GM12878 (cell line): ENCODE measurements around the gene OR4E2. TPM values are rescaled to one million over a fixed set of nuclear protein-coding genes. Genes with fewer than 3 reads are reported as not detected.
"Not testable (repeated sequence)": the region's sequence is repeated elsewhere in the genome, so short reads cannot be mapped to it uniquely, and the experiment has no call there.

Experiments
- ATAC-seq: fragments of 200-7000 bp; cut with Tn5 transposase; 3 replicates; pipeline ENCODE4 v1.9.1; 2020; ENCODE audit warnings: mild to moderate bottlenecking, moderate library complexity
- BruUV-seq: library from RNA; stranded (reverse); fragments of 400-500 nt; replicated peaks from 2 replicates; lab custom pipeline; 2021; lab: Mats Ljungman, UMichigan
- CTCF ChIA-PET: fragments of 300-600 bp; sonication (Branson Sonifier 250); formaldehyde crosslinking; extraction: SDS; loops from one replicate; lab custom pipeline; 2021; ENCODE audit warnings: inconsistent platforms; lab: Yijun Ruan, JAX
- POLR2A ChIA-PET: fragments of 350-600 bp; formaldehyde crosslinking; extraction: SDS; loops from one replicate; lab custom pipeline; 2021; ENCODE audit warnings: inconsistent platforms; lab: Charles Lee
- RAD21 ChIA-PET: fragments of 300-600 bp; sonication (Branson Sonifier 250); formaldehyde crosslinking; loops from one replicate; lab custom pipeline; 2023; ENCODE audit warnings: antibody characterized with exemption; ENCODE audit not compliant: unreplicated experiment; lab: Charles Lee
- SMC1A ChIA-PET: fragments of 300-600 bp; sonication (Branson Sonifier 250); formaldehyde crosslinking; loops from one replicate; lab custom pipeline; 2023; ENCODE audit not compliant: unreplicated experiment, uncharacterized antibody; lab: Charles Lee
- DNase-seq: peaks from one replicate; pipeline ENCODE4 v3.0.0-alpha.2; 2011; ENCODE audit warnings: low read depth, low spot score
- FAIRE-seq: peaks from 3 replicates; lab custom pipeline; 2011; peaks lifted over from hg19 to GRCh38; lab: Jason Lieb, UNC
- H2AFZ ChIP-seq: 2 replicates; pipeline ENCODE4 v1.6.0; 2011; ENCODE audit warnings: low read depth, low read length, control low read depth; ENCODE audit not compliant: control insufficient read depth
- H3K27ac ChIP-seq: 2 replicates; pipeline ENCODE4 v1.5.1; 2011; ENCODE audit warnings: control low read depth; ENCODE audit not compliant: control insufficient read depth, insufficient read depth
- H3K27me3 ChIP-seq, 2 experiments: replicated peaks in 1 of 2; 2 replicates each; pipeline versions ENCODE4 v1.6.0 to v1.6.1; 2011; ENCODE audit warnings: low read length in 1 of 2; ENCODE audit not compliant: control insufficient read depth in 2 of 2, insufficient read depth in 2 of 2
- H3K36me3 ChIP-seq, 2 experiments: 2 replicates each; pipeline ENCODE4 v1.5.1; 2011; ENCODE audit warnings: low read length in 1 of 2; ENCODE audit not compliant: control insufficient read depth in 2 of 2, insufficient read depth in 2 of 2
- H3K4me1 ChIP-seq: 2 replicates; pipeline ENCODE4 v1.6.1; 2011; ENCODE audit warnings: mild to moderate bottlenecking, low read length, moderate library complexity, mixed read lengths; ENCODE audit not compliant: control insufficient read depth, insufficient read depth
- H3K4me2 ChIP-seq: 2 replicates; pipeline ENCODE4 v1.6.0; 2011; ENCODE audit warnings: control low read depth; ENCODE audit not compliant: control insufficient read depth, insufficient read depth
- H3K4me3 ChIP-seq: fragments of 200-600 bp; sonication (generic); 2 replicates; pipeline ENCODE4 v1.5.1; 2016
- H3K79me2 ChIP-seq: 2 replicates; pipeline ENCODE4 v1.6.0; 2011; ENCODE audit warnings: low read length; ENCODE audit not compliant: control insufficient read depth, insufficient read depth
- H3K9ac ChIP-seq: 2 replicates; pipeline ENCODE4 v1.8.0; 2011; ENCODE audit warnings: low read length, control low read depth, mixed read lengths; ENCODE audit not compliant: control insufficient read depth, insufficient read depth
- H3K9me3 ChIP-seq: replicated peaks from 3 replicates; pipeline ENCODE4 v1.5.1; 2011; ENCODE audit warnings: mild to moderate bottlenecking, low read length; ENCODE audit not compliant: control insufficient read depth, insufficient read depth
- H4K20me1 ChIP-seq: 2 replicates; pipeline ENCODE4 v1.6.0; 2011; ENCODE audit not compliant: control insufficient read depth, insufficient read depth
- ATF2 ChIP-seq: IDR thresholded peaks from 2 replicates; pipeline ENCODE4 v1.6.1; 2012; ENCODE audit warnings: low read length, inconsistent platforms
- BRCA1 ChIP-seq: IDR thresholded peaks from 2 replicates; pipeline ENCODE4 v1.6.1; 2011; ENCODE audit warnings: low read depth, low read length, improper control_type of control experiment
- CEBPZ ChIP-seq: fragments of 150-350 bp; IDR thresholded peaks from 2 replicates; pipeline ENCODE4 v1.6.1; 2016; ENCODE audit warnings: low read depth, low read length
- ETV6 ChIP-seq, 2 experiments: fragments of 450-650 bp in 1 of 2; IDR thresholded peaks in 1 of 2; conservative IDR thresholded peaks in 1 of 2; 2 replicates each; pipeline ENCODE4 v1.6.1; 2014; ENCODE audit warnings: antibody characterized with exemption in 1 of 2, borderline replicate concordance in 1 of 2, low read depth in 1 of 2, mild to moderate bottlenecking in 1 of 2, moderate library complexity in 1 of 2
- JUNB ChIP-seq: IDR thresholded peaks from 2 replicates; pipeline ENCODE4 v1.6.1; 2016; ENCODE audit warnings: antibody characterized with exemption, mild to moderate bottlenecking
- MTA3 ChIP-seq: IDR thresholded peaks from 2 replicates; pipeline ENCODE4 v1.6.1; 2012; ENCODE audit warnings: low read length, inconsistent platforms, borderline replicate concordance
- NFXL1 ChIP-seq: fragments of 450-650 bp; IDR thresholded peaks from 2 replicates; pipeline ENCODE4 v1.6.1; 2017; ENCODE audit warnings: antibody characterized with exemption, mild to moderate bottlenecking, borderline replicate concordance
- NFYA ChIP-seq: IDR thresholded peaks from 2 replicates; pipeline ENCODE4 v1.6.1; 2011; ENCODE audit warnings: low read depth, mild to moderate bottlenecking, low read length, improper control_type of control experiment, borderline replicate concordance
- NR2F1 ChIP-seq: fragments of 450-650 bp; conservative IDR thresholded peaks from 2 replicates; pipeline ENCODE4 v1.6.1; 2017; ENCODE audit warnings: mild to moderate bottlenecking
- RB1 ChIP-seq: fragments of 450-650 bp; formaldehyde crosslinking; IDR thresholded peaks from 2 replicates; pipeline ENCODE4 v1.6.1; 2017; ENCODE audit warnings: mild to moderate bottlenecking, borderline replicate concordance
- RUNX3 ChIP-seq: IDR thresholded peaks from 2 replicates; pipeline ENCODE4 v1.6.1; 2012; ENCODE audit warnings: low read length, inconsistent platforms
- SMARCA5 ChIP-seq: fragments of 450-650 bp; IDR thresholded peaks from 2 replicates; pipeline ENCODE4 v1.6.1; 2017; ENCODE audit warnings: mild to moderate bottlenecking
- SUPT20H ChIP-seq: IDR thresholded peaks from 2 replicates; pipeline ENCODE4 v1.6.1; 2011; ENCODE audit warnings: low read depth, mild to moderate bottlenecking, low read length, moderate library complexity, borderline replicate concordance; ENCODE audit not compliant: control insufficient read depth
- SUZ12 ChIP-seq: fragments of 200-600 bp; sonication (generic); IDR thresholded peaks from one replicate; pipeline ENCODE4 v1.6.1; 2018; ENCODE audit warnings: antibody characterized with exemption, mild to moderate bottlenecking; ENCODE audit not compliant: unreplicated experiment
- TARDBP ChIP-seq: IDR thresholded peaks from 2 replicates; pipeline ENCODE4 v1.6.1; 2016; ENCODE audit warnings: borderline replicate concordance
- TCF7 ChIP-seq: IDR thresholded peaks from 2 replicates; pipeline ENCODE4 v1.6.1; 2014; ENCODE audit warnings: antibody characterized with exemption, borderline replicate concordance
- WGBS: methylation state at CpG from one replicate; pipeline ENCODE4 v1.1.6; 2016; ENCODE audit warnings: low lambda C conversion rate; ENCODE audit not compliant: insufficient replicate concordance, insufficient coverage; ENCODE audit errors: missing lambda C conversion rate; 5-methylcytosine and 5-hydroxymethylcytosine counted together
- in situ Hi-C: fragments of 300-500 bp; cut with MboI; formaldehyde crosslinking; loops from 9 replicates; pipeline ENCODE4 v1.14.3; 2018; ENCODE audit warnings: mixed read lengths
- intact Hi-C: fragments of 100-400 bp; cut with micrococcal nuclease; formaldehyde crosslinking; loops from one replicate; pipeline ENCODE4 v1.14.2; 2022; ENCODE audit not compliant: unreplicated experiment
- polyA plus RNA-seq, 11 experiments: library from polyadenylated mRNA; depleted of rRNA in 4 of 11; unstranded in 6 of 11; stranded (reverse) in 5 of 11; fragments of >200 nt; fragmentation: Nextera tagmentation in 4 of 11; fragmentation: Illumina TruSeq in 1 of 11; extraction: Ambion mirVana in 4 of 11; extraction: Trizol in 1 of 11; gene quantifications; 1 replicate in 1 of 11; 2 replicates in 10 of 11; pipeline versions ENCODE4 v1.2.1 to v1.2.3, GENCODE V29; 2011 to 2016; ENCODE audit warnings: inconsistent platforms in 2 of 11, missing spikeins in 2 of 11, low read depth in 1 of 11
- total RNA-seq, 4 experiments: library from RNA; depleted of rRNA in 3 of 4; stranded (reverse); fragments of >200 nt in 3 of 4; fragmentation: Illumina TruSeq in 1 of 4; extraction: Trizol in 1 of 4; gene quantifications; 2 replicates each; pipeline versions ENCODE4 v1.2.1 to v1.2.3, GENCODE V29; 2013 to 2021

OR4E2 gene
- total and polyA plus RNA-seq, 10 of the 15 experiments (the other 5 are each of a cell fraction or from before 2014, with no cell fraction given), result not detected

DNA sequence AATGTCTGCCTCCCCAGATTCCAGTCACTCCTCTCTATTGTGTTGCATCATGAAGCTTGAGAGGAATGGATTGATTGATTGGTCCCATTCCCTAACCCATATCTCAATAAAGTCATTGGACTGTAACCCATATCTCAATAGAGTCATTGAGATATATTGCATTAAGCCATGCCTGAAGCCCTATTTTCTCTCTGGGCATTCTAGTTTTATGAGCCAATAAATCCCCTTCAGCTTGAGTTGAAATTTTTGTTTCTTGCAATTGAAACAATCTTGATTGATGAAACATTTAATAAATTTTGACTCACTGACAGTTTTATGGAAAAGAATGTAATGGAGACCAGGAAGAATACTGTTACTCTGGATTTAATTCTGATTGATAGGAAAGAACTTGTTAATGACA is 40.8 kb downstream of the OR4E2 start:
- Histone ChIP-seq H3K9ac (no peak overlapping the region), H3K27ac (no peak overlapping the region), H3K4me2 (no peak overlapping the region), H3K27me3 (no peaks in the 10 kb centered on the region), H3K36me3 (no peaks in the 10 kb centered on the region), H3K9me3 (no peaks in the 10 kb centered on the region), H3K79me2 (no peaks in the 10 kb centered on the region), H4K20me1 (no peaks in the 10 kb centered on the region), H2AFZ (no peak overlapping the region), H3K4me3 (no peak overlapping the region), H3K4me1 (no peaks in the 10 kb centered on the region)
- BruUV-seq, result no TSS peak
- RAD21 ChIA-PET, result no interaction called here
- SMC1A ChIA-PET, result interaction anchor here (0.6 kb wide), 1 partner anchor 1686 kb away, joined by 3 read pairs; no protein-coding TSS in a partner anchor
- in situ Hi-C loops, result no loop called here
- ATAC-seq, result no peak
- POLR2A ChIA-PET, result no interaction called here
- no peak for DNase-seq
- intact Hi-C loops, result no loop called here
- TF ChIP-seq SUPT20H, result no peak
- TF ChIP-seq TARDBP, result no peak
- no peak for TF ChIP-seq ATF2
- TF ChIP-seq NFXL1, result no peak
- no peak for TF ChIP-seq SMARCA5
- TF ChIP-seq JUNB, result no peak
- TF ChIP-seq MTA3, result no peak
- TF ChIP-seq SUZ12, result no peak
- no peak for TF ChIP-seq RUNX3
- no peak for TF ChIP-seq NFYA
- no peak for TF ChIP-seq ETV6 (conservative IDR thresholded peaks at IDR 0.05 in 1 of 2, IDR thresholded peaks at IDR 0.05 in 1 of 2; ENCODE audit: borderline replicate concordance in 1 of 2, low read depth in 1 of 2)
- TF ChIP-seq NR2F1, result no peak
- TF ChIP-seq RB1, result no peak
- TF ChIP-seq BRCA1, result no peak
- no peak for TF ChIP-seq CEBPZ
- TF ChIP-seq TCF7, result no peak
- no peak for FAIRE-seq
- CTCF ChIA-PET, result interaction anchor here (1.7 kb wide), 1 partner anchor 16 kb away, joined by 4 read pairs; no protein-coding TSS in a partner anchor

GRCh38 chr14:21697662-21698061 is 44.0 kb downstream of the OR4E2 start:
- H3K79me2 ChIP-seq, DNase-seq, H3K27ac ChIP-seq, ATAC-seq, RAD21 ChIA-PET, H3K4me1 ChIP-seq, H3K27me3 ChIP-seq, H3K36me3 ChIP-seq, POLR2A ChIA-PET, H3K9me3 ChIP-seq, CTCF ChIA-PET, SMC1A ChIA-PET, H3K4me2 ChIP-seq, H4K20me1 ChIP-seq, intact Hi-C loops, in situ Hi-C loops, H2AFZ ChIP-seq, H3K4me3 ChIP-seq, FAIRE-seq, BruUV-seq, H3K9ac ChIP-seq: not testable (repeated sequence)
- 66% methylated on average over 21 of the region's 33 CpGs for WGBS
